Activated CD8-positive, alpha-beta memory T cell treated with anti-CD3 and anti-CD28 coated beads, Interleukin-2, amount 10 ng/mL, durations not matched to agents 7 days and 5 days (primary cell): ENCODE results near the gene POLR1A. TPM values are rescaled to one million over a fixed set of nuclear protein-coding genes. Genes with fewer than 3 reads are reported as not detected.

Experiments
- ATAC-seq: fragments of 150-1000 bp; cut with Tn5 transposase; one replicate; pipeline ENCODE4 v1.10.0; 2021; ENCODE audit warnings: moderate library complexity
- CTCF ChIA-PET: fragments of 350-600 bp; sonication (Branson Sonifier 250); formaldehyde crosslinking; loops from one replicate; lab custom pipeline; 2021; ENCODE audit warnings: antibody characterized with exemption; lab: Charles Lee
- DNase-seq: peaks from one replicate; pipeline ENCODE4 v3.0.0-alpha.2; 2020
- H3K27ac Mint-ChIP-seq: one replicate; pipeline ENCODE4 v1.8.0; 2021; ENCODE audit warnings: mild to moderate bottlenecking, mixed read lengths
- H3K27me3 Mint-ChIP-seq: one replicate; pipeline ENCODE4 v1.8.0; 2021; ENCODE audit warnings: mixed read lengths
- H3K36me3 Mint-ChIP-seq: one replicate; pipeline ENCODE4 v1.8.0; 2021; ENCODE audit warnings: mild to moderate bottlenecking, mixed read lengths
- H3K4me1 Mint-ChIP-seq: one replicate; pipeline ENCODE4 v1.8.0; 2021; ENCODE audit warnings: mixed read lengths
- H3K4me3 Mint-ChIP-seq: one replicate; pipeline ENCODE4 v1.8.0; 2021; ENCODE audit warnings: mild to moderate bottlenecking, moderate library complexity, mixed read lengths
- H3K9me3 Mint-ChIP-seq: one replicate; pipeline ENCODE4 v1.8.0; 2022; ENCODE audit warnings: low read depth, mixed read lengths
- total RNA-seq, 2 experiments: library from RNA; stranded (reverse); gene quantifications; one replicate each; pipeline ENCODE4 v1.2.3, GENCODE V29; 2021

POLR1A gene
- total RNA-seq, 2 experiments from 2014 or later: 38.2 to 51.2 TPM

GRCh38 chr2:86068648-86069047, 37.0 kb downstream of the POLR1A start:
- Mint-ChIP-seq H3K27ac (peak overlapping the region; percentile 56), H3K36me3 (peaks cover 67% of the 10 kb centered on the region), H3K4me3 (no peak overlapping the region), H3K4me1 (peaks cover 42% of the 10 kb centered on the region), H3K27me3 (no peaks in the 10 kb centered on the region), H3K9me3 (peaks cover 3% of the 10 kb centered on the region)
- DNase-seq (no peak), ATAC-seq (no peak)
- CTCF ChIA-PET: interaction anchor here (1.0 to 3.5 kb wide), 10 partner anchors 10 to 253 kb away, joined by 3 to 25 read pairs (median 6); partner anchors contain the start of gene ST3GAL5

- CTCF ChIA-PET: interaction anchor here (0.9 to 3.5 kb wide), 11 partner anchors 11 to 253 kb away, joined by 3 to 25 read pairs (median 6); partner anchors contain the start of gene ST3GAL5
- H3K27me3 Mint-ChIP-seq: no peaks in the 10 kb centered on the region
- H3K9me3 Mint-ChIP-seq: peaks cover 3% of the 10 kb centered on the region
- ATAC-seq (peak; percentile 99), DNase-seq (peak; percentile 89)
- H3K4me1 Mint-ChIP-seq: peaks cover 42% of the 10 kb centered on the region
- peak overlapping the region; percentile 12 for H3K4me3 Mint-ChIP-seq
- peaks cover 72% of the 10 kb centered on the region for H3K36me3 Mint-ChIP-seq
- H3K27ac Mint-ChIP-seq: peak overlapping the region; percentile 82
Observed at GRCh38 chr2:86068136-86068588, 37.5 kb downstream of the POLR1A start.

- H3K27me3 Mint-ChIP-seq: no peaks in the 10 kb centered on the region
- CTCF ChIA-PET: interaction anchor here (1.1 to 3.5 kb wide), 6 partner anchors 12 to 240 kb away, joined by 3 to 25 read pairs (median 16); partner anchors contain the start of gene ST3GAL5
- peaks cover 3% of the 10 kb centered on the region for H3K9me3 Mint-ChIP-seq
- H3K27ac Mint-ChIP-seq: peak overlapping the region; percentile 50
- H3K4me3 Mint-ChIP-seq: no peak overlapping the region
- DNase-seq: no peak
- no peak for ATAC-seq
- H3K36me3 Mint-ChIP-seq: peaks cover 82% of the 10 kb centered on the region
- H3K4me1 Mint-ChIP-seq: peaks cover 32% of the 10 kb centered on the region
Observed at GRCh38 chr2:86066915-86067314, 38.8 kb downstream of the POLR1A start.

GRCh38 chr2:86066007-86066578, 39.6 kb downstream of the POLR1A start:
- peaks cover under 1% of the 10 kb centered on the region for H3K9me3 Mint-ChIP-seq
- ATAC-seq (no peak), DNase-seq (no peak)
- H3K36me3 Mint-ChIP-seq: peaks cover 80% of the 10 kb centered on the region
- no peak overlapping the region for H3K4me3 Mint-ChIP-seq
- H3K27ac Mint-ChIP-seq: no peak overlapping the region
- H3K27me3 Mint-ChIP-seq: no peaks in the 10 kb centered on the region
- peaks cover 30% of the 10 kb centered on the region for H3K4me1 Mint-ChIP-seq
- CTCF ChIA-PET: interaction anchor here (3.5 kb wide), 1 partner anchor 239 kb away, joined by 19 read pairs; no protein-coding TSS in a partner anchor

- Mint-ChIP-seq H3K4me1 (peaks cover 30% of the 10 kb centered on the region), H3K9me3 (no peaks in the 10 kb centered on the region), H3K27ac (no peak overlapping the region), H3K27me3 (no peaks in the 10 kb centered on the region), H3K36me3 (peaks cover 78% of the 10 kb centered on the region), H3K4me3 (no peak overlapping the region)
- DNase-seq (no peak), ATAC-seq (no peak)
- CTCF ChIA-PET: interaction anchor here (1.1 kb wide), 1 partner anchor 234 kb away, joined by 3 read pairs; no protein-coding TSS in a partner anchor
Observed at GRCh38 chr2:86065512-86065911, 40.2 kb downstream of the POLR1A start.

GRCh38 chr2:86064006-86064405, 41.7 kb downstream of the POLR1A start:
- no peak overlapping the region for H3K4me3 Mint-ChIP-seq
- H3K9me3 Mint-ChIP-seq: no peaks in the 10 kb centered on the region
- peaks cover 70% of the 10 kb centered on the region for H3K36me3 Mint-ChIP-seq
- no peak overlapping the region for H3K27ac Mint-ChIP-seq
- CTCF ChIA-PET: interaction anchor here (1.0 to 1.2 kb wide), 2 partner anchors 25 to 175 kb away, joined by 3 read pairs; no protein-coding TSS in a partner anchor
- ATAC-seq: no peak
- H3K4me1 Mint-ChIP-seq: peaks cover 24% of the 10 kb centered on the region
- H3K27me3 Mint-ChIP-seq: no peaks in the 10 kb centered on the region
- no peak for DNase-seq

- H3K27me3 Mint-ChIP-seq: no peaks in the 10 kb centered on the region
- no peak overlapping the region for H3K27ac Mint-ChIP-seq
- peaks cover 65% of the 10 kb centered on the region for H3K36me3 Mint-ChIP-seq
- H3K9me3 Mint-ChIP-seq: no peaks in the 10 kb centered on the region
- DNase-seq: no peak
- H3K4me1 Mint-ChIP-seq: peaks cover 7% of the 10 kb centered on the region
- CTCF ChIA-PET: no interaction called here
- H3K4me3 Mint-ChIP-seq: no peak overlapping the region
- no peak for ATAC-seq
Observed at GRCh38 chr2:86062043-86062442, 43.6 kb downstream of the POLR1A start.

GRCh38 chr2:86056590-86057331, 48.9 kb downstream of the POLR1A start:
- Mint-ChIP-seq H3K4me3 (no peak overlapping the region), H3K27ac (no peak overlapping the region), H3K9me3 (no peaks in the 10 kb centered on the region), H3K4me1 (no peaks in the 10 kb centered on the region), H3K27me3 (no peaks in the 10 kb centered on the region), H3K36me3 (peaks cover 43% of the 10 kb centered on the region)
- ATAC-seq (no peak), DNase-seq (peak; percentile 25)
- CTCF ChIA-PET: interaction anchor here (0.7 to 1.4 kb wide), 3 partner anchors 16 to 31 kb away, joined by 3 read pairs; no protein-coding TSS in a partner anchor

- no peak overlapping the region for H3K4me3 Mint-ChIP-seq
Observed at GRCh38 chr2:86055314-86055713, 50.4 kb downstream of the POLR1A start.

GRCh38 chr2:86054535-86055082, 51.1 kb downstream of the POLR1A start:
- H3K27me3 Mint-ChIP-seq: no peaks in the 10 kb centered on the region
- CTCF ChIA-PET: interaction anchor here (1.5 kb wide), 2 partner anchors 13 to 24 kb away, joined by 4 read pairs; no protein-coding TSS in a partner anchor
- ATAC-seq: no peak

More at GRCh38 chr2:86055314-86055713, 50.4 kb downstream of the POLR1A start:
- Mint-ChIP-seq H3K27me3 (no peaks in the 10 kb centered on the region), H3K36me3 (peaks cover 39% of the 10 kb centered on the region), H3K9me3 (no peaks in the 10 kb centered on the region), H3K4me1 (no peaks in the 10 kb centered on the region), H3K27ac (no peak overlapping the region)
- CTCF ChIA-PET: interaction anchor here (1.4 kb wide), 1 partner anchor 15 kb away, joined by 3 read pairs; no protein-coding TSS in a partner anchor
- ATAC-seq: no peak
- DNase-seq: peak; percentile 34

GRCh38 chr2:86053166-86053565, 52.5 kb downstream of the POLR1A start:
- CTCF ChIA-PET: interaction anchor here (1.5 kb wide), 1 partner anchor 12 kb away, joined by 4 read pairs; no protein-coding TSS in a partner anchor
- Mint-ChIP-seq H3K4me1 (peaks cover 2% of the 10 kb centered on the region), H3K36me3 (peaks cover 41% of the 10 kb centered on the region), H3K4me3 (no peak overlapping the region), H3K27ac (no peak overlapping the region), H3K27me3 (no peaks in the 10 kb centered on the region), H3K9me3 (no peaks in the 10 kb centered on the region)
- ATAC-seq: no peak
- no peak for DNase-seq

More at GRCh38 chr2:86054535-86055082, 51.1 kb downstream of the POLR1A start:
- H3K27ac Mint-ChIP-seq: no peak overlapping the region
- no peak overlapping the region for H3K4me3 Mint-ChIP-seq
- H3K9me3 Mint-ChIP-seq: no peaks in the 10 kb centered on the region
- H3K4me1 Mint-ChIP-seq: no peaks in the 10 kb centered on the region
- DNase-seq: peak; percentile 28
- H3K36me3 Mint-ChIP-seq: peaks cover 43% of the 10 kb centered on the region

- DNase-seq: peak; percentile 34
- ATAC-seq: no peak
- Mint-ChIP-seq H3K27me3 (no peaks in the 10 kb centered on the region), H3K4me1 (peaks cover 2% of the 10 kb centered on the region), H3K4me3 (no peak overlapping the region), H3K27ac (no peak overlapping the region), H3K9me3 (no peaks in the 10 kb centered on the region), H3K36me3 (peaks cover 41% of the 10 kb centered on the region)
- CTCF ChIA-PET: no interaction called here
Observed at GRCh38 chr2:86052676-86053075, 53.0 kb downstream of the POLR1A start.

GRCh38 chr2:86052265-86052664, 53.4 kb downstream of the POLR1A start:
- Mint-ChIP-seq H3K9me3 (no peaks in the 10 kb centered on the region), H3K27ac (no peak overlapping the region), H3K4me1 (peaks cover 2% of the 10 kb centered on the region), H3K27me3 (no peaks in the 10 kb centered on the region), H3K36me3 (peaks cover 39% of the 10 kb centered on the region), H3K4me3 (no peak overlapping the region)
- DNase-seq (peak; percentile 11), ATAC-seq (no peak)
- CTCF ChIA-PET: no interaction called here
